Adrenal gland (tissue), 12 donors: ENCODE measurements around the gene MRPL38. TPM values are rescaled to one million over a fixed set of nuclear protein-coding genes. Genes with fewer than 3 reads are reported as not detected.

Source experiments
- DNase-seq, 7 donors: peaks; one replicate each; pipeline ENCODE4 v3.0.0-alpha.2; 2019 to 2020
- H3K27ac ChIP-seq, 5 donors: fragments of 200-600 bp; sonication (generic) in 4 of 5; 1 replicate in 3 of 5; 2 replicates in 2 of 5; pipeline versions ENCODE4 v1.5.1 to v1.8.0; 2016 to 2020; ENCODE audit warnings: mild to moderate bottlenecking in 1 of 5
- H3K27me3 ChIP-seq: fragments of 200-600 bp; 2 replicates; pipeline ENCODE4 v1.8.0; 2021
- H3K36me3 ChIP-seq, 2 donors: fragments of 200-600 bp; replicated peaks in 1 of 2; 1 replicate in 1 of 2; 2 replicates in 1 of 2; pipeline versions ENCODE4 v1.5.1 to v1.8.0; 2018 to 2022
- H3K4me1 ChIP-seq, 2 donors: fragments of 200-600 bp; replicated peaks in 1 of 2; 1 replicate in 1 of 2; 2 replicates in 1 of 2; pipeline versions ENCODE4 v1.5.1 to v1.8.0; 2018 to 2021
- H3K4me3 ChIP-seq, 4 donors: fragments of 200-600 bp; sonication (generic) in 3 of 4; one replicate each; pipeline ENCODE4 v1.5.1; 2016 to 2018
- H3K9me3 ChIP-seq, 3 donors: fragments of 200-600 bp; sonication (generic) in 1 of 3; replicated peaks in 1 of 3; 1 replicate in 2 of 3; 2 replicates in 1 of 3; pipeline versions ENCODE4 v1.5.1 to v1.8.0; 2016 to 2021
- POLR2A ChIP-seq, 2 donors: fragments of 450-650 bp; IDR thresholded peaks; one replicate each; pipeline ENCODE4 v1.6.1; 2017; ENCODE audit warnings: antibody characterized with exemption in 2 of 2, mild to moderate bottlenecking in 2 of 2, moderate library complexity in 1 of 2
- WGBS, 4 donors: extraction: QIAGEN DNeasy Blood & Tissue Kit in 2 of 4; methylation state at CpG; one replicate each; pipeline versions ENCODE4 v1.1.5 to v1.1.7; 2013 to 2017; 5-methylcytosine and 5-hydroxymethylcytosine counted together
- intact Hi-C, 2 donors: fragments of 100-400 bp; cut with DNase I; formaldehyde crosslinking; loops; one replicate each; pipeline versions ENCODE4 v1.14.1 to v1.15.0; 2022 to 2023
- polyA plus RNA-seq, 3 donors: library from polyadenylated mRNA; stranded (reverse); fragments of 200-250 nt in 2 of 3; fragments of 350-450 nt in 1 of 3; fragmentation: Illumina TruSeq in 1 of 3; extraction: RNeasy Lipid Tissue Mini Kit (QIAGEN cat#74804) in 1 of 3; gene quantifications; one replicate each; pipeline ENCODE4 v1.2.3, GENCODE V29; 2013 to 2014
- total RNA-seq, 9 donors: library from RNA; depleted of rRNA in 4 of 9; stranded (reverse); fragments of >200 nt in 4 of 9; fragments of 120-200 nt in 1 of 9; fragmentation: NEBNext Ultra II Directional in 1 of 9; extraction: Animal tissue kit (Norgen Biotek cat#: 25700) in 1 of 9; gene quantifications; one replicate each; pipeline versions ENCODE4 v1.1.0 to v1.2.4, GENCODE V29; 2013 to 2023
- TF ChIP-seq, protein P1 (sequence below), 6 experiments: fragments of 450-650 bp in 4 of 6; fragments of 200-600 bp in 2 of 6; sonication (generic) in 1 of 6; IDR thresholded peaks; 1 replicate in 5 of 6; 2 replicates in 1 of 6; pipeline versions ENCODE4 v1.5.1 to v1.8.0; 2016 to 2021; ENCODE audit warnings: antibody characterized with exemption in 6 of 6, mild to moderate bottlenecking in 2 of 6, moderate library complexity in 1 of 6
- donor health status: healthy with polysubstance abuse.
- donor health status: Bipolar disorder and iron deficiency.
- donor health status: DM: yes; HTN: yes; CAD: no.
- donor health status: DM: no; HTN: no; CAD: no.
- donor health status: DM: no; HTN: no; CAD: no.
- donor health status: DM: yes; HTN: yes; CAD: no.

MRPL38 gene
- total and polyA plus RNA-seq, 12 donors = 36.7 to 214 (median 82.7) TPM

DNA sequence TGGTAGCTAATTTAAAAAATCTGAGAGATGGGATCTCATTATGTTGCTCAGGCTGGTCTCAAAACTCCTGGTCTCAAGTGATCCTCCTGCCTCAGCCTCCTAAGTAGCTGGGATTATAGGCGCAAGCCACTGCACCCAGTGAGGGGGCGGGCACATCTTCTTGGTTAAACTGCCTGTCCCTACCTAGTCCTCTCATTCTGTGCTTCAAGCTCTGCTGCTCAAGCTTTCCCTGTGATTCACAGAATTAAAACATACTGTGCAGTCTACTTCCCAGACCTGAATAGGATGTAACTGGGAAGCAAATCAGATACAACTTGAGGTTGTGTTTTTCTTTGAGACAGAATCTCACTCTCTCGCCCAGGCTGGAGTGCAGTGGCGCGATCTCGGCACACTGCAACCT, 2.3 kb downstream of the MRPL38 start:
- Histone ChIP-seq H3K9me3 (no peaks in the 10 kb centered on the region), H3K36me3 (peaks cover 0 to 50% of the 10 kb centered on the region in 2 donors), H3K4me1 (peaks cover 11 to 12% of the 10 kb centered on the region in 2 donors), H3K27ac (no peak overlapping the region), H3K4me3 (no peak overlapping the region), H3K27me3 (no peaks in the 10 kb centered on the region)
- WGBS, 4 donors = 88 to 94% (median 92%) methylated on average over 2 to 6 of the region's 6 CpGs
- intact Hi-C loops = no loop called here
- DNase-seq = no peak
- TF ChIP-seq, protein P1, sequence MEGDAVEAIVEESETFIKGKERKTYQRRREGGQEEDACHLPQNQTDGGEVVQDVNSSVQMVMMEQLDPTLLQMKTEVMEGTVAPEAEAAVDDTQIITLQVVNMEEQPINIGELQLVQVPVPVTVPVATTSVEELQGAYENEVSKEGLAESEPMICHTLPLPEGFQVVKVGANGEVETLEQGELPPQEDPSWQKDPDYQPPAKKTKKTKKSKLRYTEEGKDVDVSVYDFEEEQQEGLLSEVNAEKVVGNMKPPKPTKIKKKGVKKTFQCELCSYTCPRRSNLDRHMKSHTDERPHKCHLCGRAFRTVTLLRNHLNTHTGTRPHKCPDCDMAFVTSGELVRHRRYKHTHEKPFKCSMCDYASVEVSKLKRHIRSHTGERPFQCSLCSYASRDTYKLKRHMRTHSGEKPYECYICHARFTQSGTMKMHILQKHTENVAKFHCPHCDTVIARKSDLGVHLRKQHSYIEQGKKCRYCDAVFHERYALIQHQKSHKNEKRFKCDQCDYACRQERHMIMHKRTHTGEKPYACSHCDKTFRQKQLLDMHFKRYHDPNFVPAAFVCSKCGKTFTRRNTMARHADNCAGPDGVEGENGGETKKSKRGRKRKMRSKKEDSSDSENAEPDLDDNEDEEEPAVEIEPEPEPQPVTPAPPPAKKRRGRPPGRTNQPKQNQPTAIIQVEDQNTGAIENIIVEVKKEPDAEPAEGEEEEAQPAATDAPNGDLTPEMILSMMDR (IDR thresholded peaks at IDR 0.05) = no peak
- no peak for TF ChIP-seq POLR2A (IDR thresholded peaks at IDR 0.05)

DNA sequence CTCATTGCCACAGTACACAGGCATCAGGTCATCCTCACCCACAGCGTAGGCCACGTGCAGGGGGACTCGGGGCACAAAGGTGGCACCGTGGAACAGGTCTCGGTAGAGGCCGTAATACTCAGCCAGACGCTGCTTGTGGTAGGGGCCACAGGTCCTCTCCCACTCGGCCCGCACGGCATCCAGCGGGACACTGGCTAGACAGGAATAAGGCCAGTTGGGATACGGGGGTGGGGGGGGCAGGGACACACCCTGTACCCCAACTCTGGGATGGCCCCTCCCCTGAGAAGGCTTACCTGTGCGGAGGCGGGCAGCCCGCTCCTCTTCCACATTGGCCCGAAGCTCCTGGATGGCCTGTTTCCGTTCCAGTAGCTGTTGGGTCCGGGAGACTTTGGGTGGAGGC, 3.0 kb downstream of the MRPL38 start:
- Histone ChIP-seq H3K27me3 (no peaks in the 10 kb centered on the region), H3K4me3 (no peak overlapping the region), H3K4me1 (peaks cover 16% of the 10 kb centered on the region in 2 donors), H3K27ac (no peak overlapping the region), H3K9me3 (no peaks in the 10 kb centered on the region), H3K36me3 (peaks cover 0 to 50% of the 10 kb centered on the region in 2 donors)
- TF ChIP-seq, protein P1 (IDR thresholded peaks at IDR 0.05) = no peak
- TF ChIP-seq POLR2A (IDR thresholded peaks at IDR 0.05) = no peak
- DNase-seq = peak in 1 of 7 donors; percentile 15
- 89 to 93% (median 90%) methylated on average over 12 to 18 of the region's 18 CpGs for WGBS, 4 donors
- intact Hi-C loops = no loop called here

DNA sequence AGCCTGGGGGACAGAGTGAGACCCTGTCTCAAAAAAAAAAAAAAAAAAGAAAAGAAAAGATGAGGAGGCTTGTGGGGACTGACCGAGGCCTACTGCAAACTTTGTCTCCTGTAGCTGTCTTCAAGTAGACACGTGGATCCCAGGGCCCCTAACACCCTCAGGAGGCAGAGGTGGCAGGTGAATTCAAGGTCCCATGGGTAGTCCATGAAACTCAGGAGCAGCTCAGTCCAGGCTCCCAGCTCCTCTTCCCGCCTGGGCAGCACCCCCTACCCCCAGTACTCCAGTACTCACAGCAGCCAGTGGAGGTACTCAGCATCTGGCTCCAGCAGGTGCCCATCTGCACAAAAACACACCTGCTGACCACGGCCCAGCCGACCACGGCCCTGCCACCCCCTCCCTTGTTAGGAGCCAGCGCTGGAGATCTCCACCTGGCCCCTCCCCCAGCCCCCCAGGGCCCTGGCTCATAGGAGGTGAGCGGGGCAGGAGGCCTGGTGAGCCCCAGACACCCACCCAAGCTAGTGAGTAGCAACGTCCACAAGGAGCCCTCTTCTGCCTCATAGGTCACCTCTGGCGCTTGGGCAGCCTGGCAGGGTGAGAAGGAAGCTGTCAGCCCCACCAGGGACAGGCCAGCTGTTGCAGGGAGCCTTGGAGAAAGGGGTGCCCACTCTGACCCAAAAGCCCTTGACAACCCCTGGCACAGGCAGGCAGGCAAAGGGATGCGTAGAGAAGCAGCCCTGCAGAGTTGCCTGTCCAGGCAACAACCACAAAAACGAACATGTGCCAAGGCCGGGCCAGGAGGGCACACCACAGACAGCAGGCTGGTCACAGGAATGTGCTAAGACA, 3.8 kb downstream of the MRPL38 start:
- WGBS, 4 donors = 81 to 87% (median 85%) methylated on average over 6 to 13 of the region's 13 CpGs
- Histone ChIP-seq H3K27ac (no peak overlapping the region), H3K36me3 (peaks cover 0 to 50% of the 10 kb centered on the region in 2 donors), H3K4me3 (no peak overlapping the region), H3K27me3 (no peaks in the 10 kb centered on the region), H3K4me1 (peaks cover 17 to 19% of the 10 kb centered on the region in 2 donors), H3K9me3 (no peaks in the 10 kb centered on the region)
- intact Hi-C loops = no loop called here
- TF ChIP-seq, protein P1 (IDR thresholded peaks at IDR 0.05) = no peak
- TF ChIP-seq POLR2A (IDR thresholded peaks at IDR 0.05) = no peak
- DNase-seq = peak in 1 of 7 donors; percentile 17

DNA sequence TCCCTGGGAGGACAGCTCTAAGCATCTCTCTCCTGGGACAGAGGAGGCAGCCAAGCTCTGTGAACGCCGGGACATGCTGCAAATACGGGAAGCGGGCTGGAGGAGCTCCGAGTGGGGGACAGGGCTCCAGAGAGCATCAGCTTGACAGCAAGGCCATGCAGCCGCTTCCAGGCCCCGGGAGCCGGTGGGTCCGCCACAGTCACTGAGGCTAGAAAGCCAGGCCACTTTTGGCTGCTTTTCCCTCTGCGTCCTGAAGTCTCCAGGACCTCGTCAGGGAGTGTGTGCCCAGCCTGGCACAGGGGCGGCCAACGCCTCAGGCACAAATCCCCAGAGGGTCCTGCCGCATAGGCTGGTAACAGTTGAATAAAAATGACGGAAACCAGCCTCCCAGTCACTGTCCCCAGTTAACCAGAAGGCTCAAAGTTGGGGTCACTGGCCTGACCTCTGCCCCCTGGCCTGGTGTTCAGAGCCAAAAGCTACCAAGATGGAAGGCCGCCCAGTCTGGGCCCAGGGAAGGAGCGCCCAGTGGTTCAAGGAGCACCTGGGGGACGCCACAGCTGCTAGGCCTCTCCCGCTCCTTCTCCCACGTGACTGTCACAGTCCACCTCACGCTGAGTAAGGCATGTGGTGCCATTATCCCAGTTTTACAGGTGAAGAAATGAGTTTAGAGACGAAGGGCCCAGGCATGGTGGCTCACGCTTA, 4.8 kb downstream of the MRPL38 start:
- intact Hi-C loops = loop anchor here in 1 of 2 donors (10.0 kb wide), 1 partner anchor 125 kb away; a partner anchor contains a TSS
- Histone ChIP-seq H3K27ac (no peak overlapping the region), H3K36me3 (peaks cover 0 to 50% of the 10 kb centered on the region in 2 donors), H3K4me3 (no peak overlapping the region), H3K4me1 (peaks cover 18 to 27% of the 10 kb centered on the region in 2 donors), H3K9me3 (no peaks in the 10 kb centered on the region), H3K27me3 (no peaks in the 10 kb centered on the region)
- WGBS, 4 donors = 91 to 96% (median 93%) methylated on average over 8 to 23 of the region's 23 CpGs
- DNase-seq = peak in 1 of 7 donors; percentile 14
- TF ChIP-seq, protein P1 (IDR thresholded peaks at IDR 0.05) = no peak
- TF ChIP-seq POLR2A (IDR thresholded peaks at IDR 0.05) = no peak
